GM18508 (cell line): ENCODE measurements around the gene MYCN.

ENCODE experiments used
- ATAC-seq: cut with Tn5 transposase; IDR thresholded peaks from one replicate; pipeline ENCODE4 v1.9.1; 2021; ENCODE audit warnings: moderate number of reproducible peaks; ENCODE audit not compliant: insufficient read depth, unreplicated experiment

MYCN gene

DNA sequence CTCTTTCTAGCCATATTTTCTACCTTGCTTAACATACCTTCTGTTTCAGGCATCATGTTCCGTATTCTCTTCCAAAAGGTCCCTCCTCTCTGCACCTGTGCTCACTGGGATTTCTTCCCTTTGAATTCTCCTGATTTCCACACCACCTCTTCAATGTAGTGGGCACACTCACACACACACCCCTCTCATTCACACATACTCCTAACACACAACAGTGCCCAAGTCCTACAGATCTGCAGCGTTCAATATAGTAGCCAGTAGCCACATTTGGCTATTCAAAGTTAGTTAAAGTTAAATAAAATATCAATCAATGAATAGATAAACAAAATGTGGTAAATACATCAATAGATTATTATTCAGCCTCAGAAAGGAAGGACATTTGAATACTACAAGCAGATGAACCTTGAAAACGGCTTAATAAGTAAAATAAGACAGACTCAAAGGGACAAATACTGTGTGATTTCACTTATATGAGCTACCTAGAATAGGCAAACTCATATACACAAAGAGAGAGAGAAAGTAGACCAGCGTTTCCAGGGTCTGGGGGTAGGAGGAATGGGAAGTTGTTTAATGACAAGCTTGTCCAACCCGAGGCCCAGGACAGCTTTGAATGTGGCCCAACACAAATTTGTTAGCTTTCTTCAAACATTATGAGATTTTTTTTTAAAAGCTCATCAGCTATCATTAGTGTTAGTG, 34.4 kb downstream of the MYCN start:
- no peak for ATAC-seq

DNA sequence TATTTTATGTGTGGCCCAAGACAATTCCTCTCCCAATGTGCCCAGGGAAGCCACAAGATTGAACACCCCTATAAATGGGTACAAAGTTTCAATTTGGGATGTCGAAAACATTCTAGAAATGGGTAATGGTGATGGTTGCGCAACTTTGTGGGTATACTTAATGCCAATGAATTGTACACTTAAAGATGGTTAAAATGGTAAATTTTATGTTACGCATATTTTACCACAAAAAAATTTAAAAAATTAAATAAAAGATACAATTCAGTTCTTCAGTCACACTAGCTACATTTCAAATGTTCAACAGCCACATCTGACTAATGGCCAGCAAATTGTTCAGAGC, 34.9 kb downstream of the MYCN start:
- ATAC-seq, result no peak

DNA sequence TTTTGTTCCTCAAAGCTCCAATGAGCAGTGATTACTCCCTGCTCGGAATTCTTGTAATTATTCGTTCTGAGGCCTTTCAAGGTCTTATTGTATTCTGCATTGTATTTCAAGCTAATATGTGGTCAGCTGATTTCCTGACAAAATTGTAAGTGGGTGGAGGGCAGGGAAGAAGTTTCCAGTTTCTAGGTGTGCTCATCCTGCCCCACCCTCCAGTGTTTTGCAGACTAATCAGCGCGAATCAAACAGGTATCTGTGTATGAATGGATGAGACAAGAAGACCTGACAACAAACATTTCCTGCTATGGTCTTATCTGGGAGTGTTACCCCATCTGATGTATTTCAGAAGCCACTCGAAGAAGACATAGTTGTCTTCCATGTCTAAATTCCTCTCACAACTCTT, 35.3 kb downstream of the MYCN start:
- no peak for ATAC-seq

DNA sequence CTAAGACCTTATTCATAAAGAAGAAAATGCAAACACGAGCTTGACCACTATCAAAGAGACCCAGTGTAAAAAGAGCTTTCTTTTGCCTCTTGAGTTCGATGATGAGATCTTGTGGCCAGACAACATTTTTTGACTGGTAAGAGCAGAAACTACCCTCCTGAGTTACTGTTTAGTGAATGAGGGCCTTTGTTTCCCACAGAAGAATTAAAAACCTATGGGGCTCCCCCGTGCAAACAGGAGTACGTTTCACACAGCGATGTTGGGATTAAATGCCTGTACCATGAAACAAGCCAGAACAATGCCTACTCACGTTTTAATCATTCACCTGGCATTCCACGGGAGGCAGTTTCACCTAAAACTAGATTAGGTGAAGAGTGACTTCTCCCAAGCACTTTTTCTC, 36.0 kb downstream of the MYCN start:
- ATAC-seq, result no peak

DNA sequence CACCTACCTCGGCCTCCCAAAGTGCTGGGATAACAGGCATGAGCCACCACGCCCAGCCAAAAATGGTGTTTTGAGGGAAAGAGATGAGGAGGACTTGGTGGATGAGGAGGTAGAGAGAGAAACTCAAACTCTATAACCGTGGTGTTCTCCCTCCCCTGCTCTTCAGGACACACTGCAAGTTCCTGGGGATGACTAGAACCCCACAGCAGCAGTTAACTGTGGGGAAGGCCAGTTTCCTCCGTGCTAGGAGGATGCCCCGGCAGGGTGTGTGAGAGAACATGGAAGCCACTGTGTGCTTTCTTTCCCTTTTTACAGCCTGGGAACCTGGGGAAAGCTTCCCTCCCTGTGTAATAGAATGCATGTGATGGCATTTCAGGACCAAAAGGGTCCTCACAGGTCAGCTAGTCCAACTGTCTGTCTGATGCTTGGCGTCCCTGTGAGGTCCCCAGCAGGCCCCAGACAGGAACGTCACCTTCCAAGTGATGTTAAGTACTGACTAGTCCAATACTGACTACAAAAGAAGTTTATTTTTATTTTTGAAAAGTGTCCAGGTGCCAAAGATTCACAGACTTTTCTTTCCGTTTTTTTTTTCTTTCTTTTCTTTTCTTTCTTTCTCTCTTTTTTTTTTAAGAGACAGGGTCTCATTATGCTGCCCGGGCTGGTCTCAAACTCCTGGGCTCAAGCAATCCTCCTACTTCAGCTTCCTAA, 38.9 kb downstream of the MYCN start:
- no peak for ATAC-seq

DNA sequence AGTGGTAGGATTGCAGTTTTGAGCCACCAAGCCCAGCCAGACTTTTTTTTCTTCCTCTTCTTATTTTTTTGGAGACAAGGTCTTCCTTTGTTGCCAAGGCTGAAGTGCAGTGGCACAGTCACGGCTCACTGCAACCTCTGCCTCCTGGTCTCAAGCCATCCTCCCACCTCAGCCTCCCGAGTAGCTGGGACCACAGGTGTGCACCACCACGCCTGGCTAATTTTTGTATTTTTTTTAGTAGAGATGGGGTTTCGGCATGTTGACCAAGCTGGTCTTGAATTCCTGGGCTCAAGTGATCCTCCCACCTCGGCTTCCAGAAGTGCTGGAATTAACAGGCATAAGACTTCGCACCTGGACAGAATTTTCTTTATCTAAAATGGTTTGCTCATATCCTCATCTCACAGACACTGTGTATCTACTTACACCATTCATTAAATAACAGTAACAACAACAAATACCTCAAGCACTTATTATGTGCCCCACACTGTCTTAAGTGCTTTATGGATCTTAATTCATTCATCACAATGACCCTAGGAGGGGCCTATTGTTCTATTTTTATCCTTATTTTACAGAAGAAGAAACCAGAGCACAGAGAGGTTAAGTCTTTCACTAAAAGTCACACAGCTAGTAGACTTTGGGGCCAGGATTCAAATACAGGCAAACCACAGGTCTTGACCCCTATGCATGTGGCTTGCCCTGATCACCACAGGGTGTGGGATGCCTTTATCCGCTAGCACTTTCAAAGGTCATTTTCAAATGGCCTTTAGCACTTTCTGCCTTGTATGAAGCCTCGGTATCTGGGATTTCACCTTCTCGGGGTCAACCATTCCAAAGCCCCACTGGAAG, 39.6 kb downstream of the MYCN start:
- no peak for ATAC-seq

DNA sequence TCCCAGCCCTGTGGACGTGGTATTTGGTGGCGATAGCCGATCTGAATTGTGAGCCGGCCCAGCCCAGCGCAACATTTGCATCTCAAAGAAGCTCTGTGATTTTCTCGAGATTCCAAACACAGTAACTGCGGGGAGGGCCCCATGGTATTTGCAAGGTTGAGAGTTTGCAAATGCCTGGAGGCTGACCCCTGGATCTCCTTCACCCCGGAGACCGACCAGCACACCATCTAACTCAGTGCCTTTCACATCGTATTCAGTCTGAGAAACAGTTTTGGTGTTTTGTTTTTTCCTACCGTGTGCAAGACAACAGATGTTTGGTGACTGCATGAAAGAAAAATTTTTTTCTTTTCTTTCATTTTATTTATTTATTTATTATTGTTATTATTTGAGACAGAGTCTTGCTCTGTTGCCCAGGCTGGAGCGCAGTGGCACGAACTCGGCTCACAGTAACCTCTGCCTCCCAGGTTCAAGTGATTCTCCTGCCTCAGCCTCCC, 40.3 kb downstream of the MYCN start:
- no peak for ATAC-seq

DNA sequence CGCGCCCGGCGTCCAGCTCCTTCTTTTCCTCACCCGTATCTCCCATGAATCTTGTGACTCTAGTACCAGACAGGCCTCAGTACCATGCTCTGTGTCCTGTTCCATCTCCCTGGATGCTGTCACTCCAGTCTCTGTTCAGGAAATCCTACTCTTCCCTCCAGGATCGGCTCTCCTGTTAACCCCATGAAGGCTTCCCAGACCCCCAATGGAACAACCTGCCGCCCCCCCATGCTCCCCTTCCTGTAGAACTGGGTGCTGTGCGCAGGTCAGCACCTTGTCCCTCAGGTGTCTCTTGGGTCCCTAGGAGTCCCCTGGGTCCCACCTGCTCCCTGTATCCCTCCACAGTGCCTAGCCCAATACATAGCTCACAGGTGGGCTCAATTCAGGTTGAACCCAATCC, 41.3 kb downstream of the MYCN start:
- ATAC-seq, result no peak

DNA sequence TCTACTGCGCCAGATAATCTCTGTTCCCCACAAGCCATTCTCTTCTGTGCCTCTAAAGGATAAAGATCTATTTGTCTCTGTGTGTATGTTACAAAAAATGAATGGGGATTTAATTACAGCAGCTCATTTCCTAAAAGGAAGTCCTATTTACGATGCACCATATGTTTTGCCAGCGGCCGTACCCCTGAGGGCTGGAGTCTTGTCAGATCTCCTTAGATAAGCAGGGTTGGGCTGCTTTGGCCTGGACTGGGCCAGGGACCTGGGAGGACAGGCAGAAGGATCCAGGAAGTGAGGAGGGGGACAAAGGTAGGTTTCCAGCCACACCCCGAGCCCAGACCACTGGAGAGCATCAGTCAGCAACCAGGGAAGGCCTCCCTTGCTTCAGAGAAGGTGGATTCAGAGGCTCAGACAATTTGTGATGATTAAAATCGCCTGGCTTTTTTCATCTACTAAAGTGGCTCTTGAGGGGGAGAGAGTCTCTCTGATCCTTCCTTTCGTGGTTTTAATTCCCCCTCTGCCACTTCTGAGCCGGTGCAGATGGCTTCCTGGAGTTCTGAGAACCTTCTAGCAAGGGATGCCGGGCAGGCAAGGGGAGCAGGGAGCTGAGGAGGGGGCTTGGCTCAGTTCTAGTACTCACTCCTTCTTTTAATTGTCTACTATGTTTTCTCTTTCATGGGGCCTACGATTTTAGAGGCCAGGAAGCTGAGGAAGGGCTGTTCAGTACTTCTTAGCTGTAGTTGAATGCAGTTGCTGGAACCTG, 42.1 kb downstream of the MYCN start:
- no peak for ATAC-seq

DNA sequence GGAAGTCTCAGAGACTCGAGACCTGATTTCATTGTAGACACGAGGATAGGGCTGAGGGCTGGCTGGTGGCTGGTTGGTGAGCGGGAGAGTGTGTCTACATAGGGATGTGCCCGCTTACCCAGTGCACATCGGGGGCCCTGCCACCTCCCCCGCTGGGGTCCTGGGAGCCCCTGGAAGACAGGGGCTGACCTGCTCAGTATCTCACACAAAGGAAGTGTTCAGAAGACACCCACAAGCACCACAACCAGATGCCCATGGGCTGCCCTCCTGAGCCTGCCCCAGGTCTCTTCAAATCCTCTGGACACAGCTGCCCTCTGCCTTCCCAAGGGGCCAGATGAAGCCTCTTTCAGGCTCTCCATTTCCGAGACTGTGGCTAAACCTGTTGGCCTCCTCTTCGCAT, 43.1 kb downstream of the MYCN start:
- no peak for ATAC-seq

DNA sequence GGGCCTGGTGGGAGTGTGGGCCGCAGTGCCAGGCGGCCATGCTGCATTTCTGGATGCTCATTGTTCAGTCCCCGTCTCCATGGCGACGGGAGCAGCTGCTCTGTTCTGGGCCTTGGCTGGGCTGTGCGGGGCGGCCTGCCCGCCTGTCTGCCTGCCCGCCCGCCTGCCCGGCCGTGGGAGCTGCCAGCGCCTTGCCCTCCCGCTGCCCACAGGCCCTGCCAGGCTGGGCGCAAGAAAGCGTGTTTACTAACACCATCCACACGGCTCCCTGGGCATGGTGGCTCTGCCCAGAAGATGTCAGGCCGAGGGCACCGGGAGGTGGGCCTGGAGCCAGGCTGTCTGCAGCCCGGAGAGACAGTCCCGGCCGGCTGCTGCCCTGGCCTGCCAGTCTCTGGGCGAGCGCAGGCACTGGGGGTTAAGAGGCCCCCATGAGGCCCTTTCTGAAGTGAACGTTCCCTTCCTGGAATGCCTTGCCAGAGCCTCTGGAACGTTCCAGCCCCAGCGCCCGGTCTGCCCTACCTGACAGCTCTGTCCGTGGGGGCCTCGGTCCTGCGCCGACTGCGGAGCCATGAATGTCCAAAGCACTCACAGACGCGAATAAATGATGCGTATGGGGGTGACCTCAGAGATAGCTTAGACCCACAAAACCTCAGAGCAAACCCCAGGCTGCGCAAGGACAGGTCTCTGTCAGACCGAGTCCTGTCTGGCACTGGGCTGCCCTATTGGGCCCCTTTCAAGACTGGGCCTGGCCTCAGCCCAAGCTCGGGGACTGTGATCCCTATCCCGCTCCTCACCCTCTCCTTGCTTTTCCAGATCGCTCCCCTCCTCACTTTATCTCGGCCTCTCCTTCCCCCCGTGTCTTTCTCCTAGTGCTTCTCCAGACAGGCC, 44.3 kb downstream of the MYCN start:
- no peak for ATAC-seq

DNA sequence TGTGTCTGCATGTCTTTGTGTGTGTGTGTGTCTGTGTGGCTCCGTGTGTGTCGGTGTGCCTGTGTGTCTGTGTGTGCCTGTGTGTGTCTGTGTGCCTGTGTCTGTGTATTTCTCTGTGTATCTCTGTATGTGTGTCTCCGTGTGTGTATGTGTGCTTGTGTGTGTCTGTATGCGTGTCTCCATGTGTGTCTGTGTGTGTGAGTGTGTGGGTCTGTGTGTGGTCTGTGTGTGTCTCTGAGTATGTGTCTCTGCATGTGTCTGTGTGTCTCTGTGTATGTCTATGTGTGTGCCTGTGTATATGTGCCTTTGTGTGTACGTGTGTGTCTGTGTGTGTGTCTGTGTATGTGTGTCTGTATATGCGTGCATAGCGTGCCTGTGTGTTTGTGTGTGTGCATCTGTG, 45.2 kb downstream of the MYCN start:
- no peak for ATAC-seq

DNA sequence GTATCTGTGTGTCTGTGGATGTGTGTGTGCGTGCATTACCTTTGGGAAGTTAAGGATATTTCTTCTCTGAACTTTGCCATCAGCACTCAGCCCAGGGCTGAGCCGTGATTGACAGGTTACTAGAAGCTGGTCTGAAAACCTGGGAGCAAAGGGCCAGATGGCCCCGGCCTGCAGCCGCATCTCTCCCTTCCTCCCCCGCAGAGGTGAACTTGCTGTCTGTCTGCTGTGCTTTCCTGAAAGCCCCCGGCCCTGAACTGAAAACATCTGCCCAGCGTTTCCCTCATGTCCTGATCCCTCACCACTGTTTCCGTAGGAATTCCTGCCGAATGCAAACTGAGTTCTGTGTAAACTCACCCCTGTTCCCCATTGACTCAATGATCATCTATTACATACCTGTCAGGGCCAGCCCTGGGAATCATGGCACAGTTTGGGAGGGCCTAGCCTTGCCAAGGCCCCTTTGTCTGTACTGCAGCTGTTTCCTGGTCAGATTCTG, 45.8 kb downstream of the MYCN start:
- no peak for ATAC-seq

DNA sequence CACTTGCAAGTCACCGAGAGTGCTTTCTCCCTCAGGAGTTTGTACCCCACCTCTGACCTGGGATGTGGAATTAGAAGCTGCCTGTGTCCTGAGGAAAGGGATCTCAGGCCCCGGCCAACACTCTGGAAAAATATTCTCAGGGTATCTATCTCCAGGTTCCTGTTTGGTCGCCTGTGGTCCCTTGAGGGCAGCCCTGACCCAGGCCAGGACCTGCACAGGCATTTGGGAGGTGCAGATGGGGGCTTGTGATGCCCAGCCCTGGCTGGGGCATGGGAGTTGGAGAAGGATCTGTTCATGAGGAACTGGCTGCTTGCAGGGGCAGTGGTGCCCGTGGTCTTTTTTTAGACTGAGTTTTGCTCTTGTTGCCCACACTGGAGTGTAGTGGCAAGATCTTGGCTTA, 46.3 kb downstream of the MYCN start:
- no peak for ATAC-seq

DNA sequence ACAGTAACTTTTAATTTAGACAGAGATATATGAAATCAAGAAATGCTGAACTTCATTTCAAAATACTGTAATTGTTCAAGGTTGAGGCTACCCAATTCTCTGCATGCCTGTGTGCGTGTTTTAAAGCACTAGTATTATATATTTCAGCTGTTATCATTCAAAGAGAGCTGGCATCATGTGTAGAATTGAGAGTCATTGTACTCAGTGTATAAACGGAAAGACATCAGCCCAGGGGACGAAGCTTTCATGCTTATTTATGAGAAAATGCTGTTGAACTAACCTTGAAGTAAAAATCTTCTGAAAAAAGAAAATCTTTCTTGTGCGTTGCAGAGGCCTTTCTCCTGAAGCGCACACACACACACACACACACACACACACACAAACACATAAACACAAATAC, 48.4 kb downstream of the MYCN start:
- no peak for ATAC-seq

DNA sequence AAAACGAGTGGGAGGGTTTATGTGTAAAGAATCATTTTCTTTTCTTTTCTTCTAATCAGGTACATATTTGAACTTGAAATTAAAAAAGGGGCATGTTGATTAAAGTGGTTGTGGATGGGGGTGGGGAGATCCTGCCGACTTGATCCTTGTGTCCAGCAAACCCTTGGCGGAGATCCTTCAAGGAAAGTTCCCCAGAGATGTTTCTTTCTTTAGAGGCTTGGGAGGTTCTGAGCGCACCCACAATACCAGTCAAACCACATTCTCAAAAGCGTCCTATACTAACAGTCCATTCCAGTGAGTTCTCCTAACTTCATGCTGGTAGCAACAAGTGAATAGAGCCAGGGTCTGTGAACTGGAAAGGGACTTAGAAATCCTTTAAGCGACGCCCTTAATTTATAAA, 49.2 kb downstream of the MYCN start:
- no peak for ATAC-seq

DNA sequence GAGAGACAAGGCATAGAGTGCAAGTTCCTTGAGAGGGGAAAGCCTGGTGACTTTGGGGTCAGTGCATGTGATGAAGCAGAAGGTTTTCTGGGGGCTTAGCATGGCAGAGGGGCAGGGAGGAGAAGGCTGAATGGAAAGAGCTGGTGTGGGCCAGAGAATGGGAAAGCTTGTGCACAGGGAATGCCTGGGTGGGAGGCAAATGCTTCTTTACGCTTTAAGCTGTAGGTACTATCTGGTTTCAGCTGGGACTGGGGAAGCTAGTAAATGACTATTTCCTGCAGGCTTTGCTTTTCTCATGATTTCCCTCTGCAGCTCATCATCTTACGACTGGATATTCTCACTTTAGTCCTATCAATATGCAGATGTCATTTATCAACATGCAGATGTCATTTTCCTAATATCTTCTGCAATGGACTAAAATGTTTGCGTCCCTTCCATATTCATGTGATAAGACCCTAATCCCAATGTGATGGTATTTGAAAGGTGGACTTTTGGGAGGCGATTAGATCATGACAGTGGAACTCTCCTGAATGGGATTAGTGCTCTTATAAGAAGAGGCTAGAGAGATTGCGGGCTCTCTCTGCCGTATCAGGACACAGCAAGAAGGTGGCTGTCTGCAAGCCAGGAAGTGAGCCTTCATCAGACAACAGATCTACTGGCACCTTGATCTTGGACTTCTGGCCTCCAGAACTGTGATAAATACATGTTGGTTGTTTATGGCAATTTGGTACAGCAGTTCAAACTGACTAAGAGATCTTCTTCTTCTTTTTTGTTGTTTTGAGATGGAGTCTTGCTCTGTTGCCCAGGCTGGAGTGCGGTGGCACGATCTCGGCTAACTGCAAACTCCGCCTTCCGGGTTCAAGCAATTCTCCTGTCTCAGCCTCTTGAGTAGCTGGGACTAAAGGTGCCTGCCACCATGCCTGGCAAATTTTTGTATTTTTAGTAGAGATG, 50.1 kb downstream of the MYCN start:
- ATAC-seq, result no peak

DNA sequence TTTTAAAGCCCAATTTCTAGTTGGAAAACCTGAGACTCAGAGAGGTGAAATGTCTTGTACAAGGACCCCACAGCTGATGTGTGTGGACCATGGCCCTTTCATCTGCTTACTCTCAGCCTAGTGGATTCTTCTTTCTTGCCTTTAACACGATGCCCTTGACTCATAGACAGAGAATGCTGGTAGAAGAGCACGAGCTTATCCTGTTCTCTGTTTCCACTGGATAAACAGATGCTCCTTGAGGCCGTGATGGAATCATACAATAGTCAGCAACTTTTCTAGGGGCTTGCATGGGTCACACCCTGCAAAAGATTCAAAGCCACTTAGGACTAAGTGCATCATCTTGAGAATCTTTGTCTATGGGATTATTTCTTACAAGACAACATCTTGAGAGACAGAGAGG, 50.9 kb downstream of the MYCN start:
- ATAC-seq, result no peak
